HepG2 (cell line): ENCODE measurements around the gene RAD54L. TPM values are rescaled to one million over a fixed set of nuclear protein-coding genes. Genes with fewer than 3 reads are reported as not detected.

Experiments
- ATF7 ChIP-seq, 2 experiments: fragments of 450-650 bp in 1 of 2; sonication (generic) in 1 of 2; formaldehyde crosslinking in 1 of 2; IDR thresholded peaks; 2 replicates each; pipeline versions ENCODE4 v1.4.0 to v1.6.1; 2016 to 2020; ENCODE audit warnings: antibody characterized with exemption in 1 of 2, mild to moderate bottlenecking in 1 of 2, missing genetic modification reagents in 1 of 2
- CHCHD3 ChIP-seq: sonication (generic); formaldehyde crosslinking; IDR thresholded peaks from 2 replicates; pipeline ENCODE4 v1.8.0; 2022; ENCODE audit warnings: mild to moderate bottlenecking, missing genetic modification reagents, moderate library complexity
- FOXO1 ChIP-seq: sonication (generic); formaldehyde crosslinking; IDR thresholded peaks from 2 replicates; pipeline ENCODE4 v1.4.0; 2020; ENCODE audit warnings: missing genetic modification reagents
- STAT5B ChIP-seq: sonication (generic); formaldehyde crosslinking; IDR thresholded peaks from 2 replicates; pipeline ENCODE4 v1.4.0; 2020; ENCODE audit warnings: missing genetic modification reagents
- SYNCRIP ChIP-seq: fragments of 200-400 bp; formaldehyde crosslinking; IDR thresholded peaks from 2 replicates; pipeline ENCODE4 v1.6.1; 2018; ENCODE audit warnings: mild to moderate bottlenecking, low read depth, low read length; ENCODE audit not compliant: insufficient read depth
- TBX2 ChIP-seq: sonication (generic); formaldehyde crosslinking; IDR thresholded peaks from 2 replicates; pipeline ENCODE4 v1.5.0; 2020; ENCODE audit warnings: missing genetic modification reagents, mild to moderate bottlenecking, borderline replicate concordance
- ZNF160 ChIP-seq: sonication (generic); formaldehyde crosslinking; IDR thresholded peaks from 2 replicates; pipeline ENCODE4 v1.8.0; 2022; ENCODE audit warnings: mild to moderate bottlenecking, inconsistent platforms, missing genetic modification reagents
- ZNF546 ChIP-seq: sonication (generic); formaldehyde crosslinking; conservative IDR thresholded peaks from 2 replicates; pipeline ENCODE4 v1.8.1; 2023; ENCODE audit warnings: mild to moderate bottlenecking, missing genetic modification reagents
- ZNF652 ChIP-seq: IDR thresholded peaks from 2 replicates; pipeline ENCODE4 v1.6.1; 2016; ENCODE audit warnings: low read depth, borderline replicate concordance
- ZNF776 ChIP-seq: sonication (generic); formaldehyde crosslinking; IDR thresholded peaks from 2 replicates; pipeline ENCODE4 v1.4.0; 2020; ENCODE audit warnings: mild to moderate bottlenecking, missing genetic modification reagents
- ZSCAN12 ChIP-seq: sonication (generic); formaldehyde crosslinking; IDR thresholded peaks from 2 replicates; pipeline ENCODE4 v1.9.0; 2021; ENCODE audit warnings: mild to moderate bottlenecking, missing genetic modification reagents
- polyA plus RNA-seq, 8 experiments: library from polyadenylated mRNA; depleted of rRNA in 3 of 8; stranded (reverse) in 7 of 8; unstranded in 1 of 8; fragments of >200 nt; fragmentation: Illumina TruSeq in 4 of 8; extraction: Trizol in 4 of 8; gene quantifications; 2 replicates each; pipeline versions ENCODE4 v1.2.1 to v1.2.3, GENCODE V29; 2011 to 2016; ENCODE audit warnings: low read depth in 4 of 8, missing spikeins in 1 of 8, mixed read lengths in 1 of 8; ENCODE audit not compliant: insufficient read depth in 1 of 8
- total RNA-seq, 5 experiments: library from RNA; depleted of rRNA; stranded (reverse); fragments of >200 nt; fragmentation: Illumina TruSeq; extraction: Trizol; gene quantifications; 2 replicates each; pipeline ENCODE4 v1.2.3, GENCODE V29; 2016; ENCODE audit warnings: low read depth in 1 of 5
- TF ChIP-seq, protein P1 (sequence below): conservative IDR thresholded peaks from 2 replicates; pipeline ENCODE4 v1.6.1; 2018; ENCODE audit warnings: missing genetic modification reagents
- TF ChIP-seq, protein P2 (sequence below): IDR thresholded peaks from 2 replicates; pipeline ENCODE4 v1.6.1; 2012; ENCODE audit warnings: low read length, improper control_type of control experiment
- TF ChIP-seq, protein P3 (sequence below): sonication (generic); formaldehyde crosslinking; IDR thresholded peaks from 2 replicates; pipeline ENCODE4 v1.9.0; 2022; ENCODE audit warnings: low read depth, missing genetic modification reagents
- TF ChIP-seq, protein P4 (sequence below): sonication (generic); formaldehyde crosslinking; IDR thresholded peaks from 2 replicates; pipeline ENCODE4 v1.9.0; 2021; ENCODE audit warnings: missing genetic modification reagents, borderline replicate concordance
- TF ChIP-seq, protein P5 (sequence below): sonication (generic); formaldehyde crosslinking; IDR thresholded peaks from 2 replicates; pipeline ENCODE4 v1.4.0; 2020; ENCODE audit warnings: mild to moderate bottlenecking, missing genetic modification reagents
- TF ChIP-seq, protein P6 (sequence below): sonication (generic); formaldehyde crosslinking; IDR thresholded peaks from 2 replicates; pipeline ENCODE4 v1.8.1; 2023; ENCODE audit warnings: mild to moderate bottlenecking, missing genetic modification reagents

The RAD54L gene
- total and polyA plus RNA-seq, 2 of the 13 experiments (the other 11 are each of a cell fraction or from before 2014, with no cell fraction given), result 10.2 to 30.0 TPM

DNA sequence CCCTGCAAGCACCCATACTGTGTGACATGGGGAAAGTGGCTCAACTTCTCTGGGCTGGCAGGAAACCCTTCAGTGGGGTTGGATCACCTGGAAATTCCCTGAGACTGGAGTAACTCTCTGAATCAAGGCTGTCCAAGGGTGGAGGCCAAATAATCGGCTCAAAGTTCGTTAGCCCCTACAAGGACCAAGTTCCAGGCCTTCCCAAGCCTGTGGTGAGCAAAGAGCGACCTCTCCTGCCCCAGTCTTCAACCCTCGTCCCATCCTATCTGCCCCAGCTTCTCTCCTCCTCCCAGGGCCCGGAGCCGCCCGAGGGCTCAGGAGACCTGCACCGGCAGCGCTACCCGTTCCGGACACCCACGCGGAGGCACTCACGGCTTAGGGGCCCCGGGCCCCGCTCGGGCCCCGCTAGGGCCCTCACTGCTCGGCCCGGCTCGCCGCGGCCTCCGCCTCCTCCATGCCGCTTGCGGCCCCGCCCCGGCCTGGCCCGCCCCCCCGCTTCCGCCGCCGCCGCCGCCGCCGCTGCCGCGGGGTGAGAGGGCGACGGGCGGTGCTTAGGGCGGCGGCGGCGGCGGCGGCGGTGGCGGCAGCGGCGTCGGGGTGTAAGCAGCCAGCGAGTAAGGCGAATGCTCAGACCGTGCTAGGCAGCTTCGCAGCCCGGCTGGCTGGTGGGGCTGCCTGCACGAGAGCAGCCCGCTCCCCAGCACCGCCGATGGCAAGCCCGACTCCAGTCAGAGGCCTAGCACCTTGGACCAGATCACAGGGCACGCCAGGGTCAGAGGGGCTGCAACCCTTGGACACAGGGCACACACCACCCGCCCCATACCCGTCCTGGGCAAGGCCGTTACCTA lies 49.4 kb upstream of the RAD54L start, which contains the start of gene POMGNT1 (continued):
- TF ChIP-seq, protein P1, sequence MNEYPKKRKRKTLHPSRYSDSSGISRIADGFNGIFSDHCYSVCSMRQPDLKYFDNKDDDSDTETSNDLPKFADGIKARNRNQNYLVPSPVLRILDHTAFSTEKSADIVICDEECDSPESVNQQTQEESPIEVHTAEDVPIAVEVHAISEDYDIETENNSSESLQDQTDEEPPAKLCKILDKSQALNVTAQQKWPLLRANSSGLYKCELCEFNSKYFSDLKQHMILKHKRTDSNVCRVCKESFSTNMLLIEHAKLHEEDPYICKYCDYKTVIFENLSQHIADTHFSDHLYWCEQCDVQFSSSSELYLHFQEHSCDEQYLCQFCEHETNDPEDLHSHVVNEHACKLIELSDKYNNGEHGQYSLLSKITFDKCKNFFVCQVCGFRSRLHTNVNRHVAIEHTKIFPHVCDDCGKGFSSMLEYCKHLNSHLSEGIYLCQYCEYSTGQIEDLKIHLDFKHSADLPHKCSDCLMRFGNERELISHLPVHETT (CRISPR knock-in tag), result no peak
- TF ChIP-seq, protein P2, sequence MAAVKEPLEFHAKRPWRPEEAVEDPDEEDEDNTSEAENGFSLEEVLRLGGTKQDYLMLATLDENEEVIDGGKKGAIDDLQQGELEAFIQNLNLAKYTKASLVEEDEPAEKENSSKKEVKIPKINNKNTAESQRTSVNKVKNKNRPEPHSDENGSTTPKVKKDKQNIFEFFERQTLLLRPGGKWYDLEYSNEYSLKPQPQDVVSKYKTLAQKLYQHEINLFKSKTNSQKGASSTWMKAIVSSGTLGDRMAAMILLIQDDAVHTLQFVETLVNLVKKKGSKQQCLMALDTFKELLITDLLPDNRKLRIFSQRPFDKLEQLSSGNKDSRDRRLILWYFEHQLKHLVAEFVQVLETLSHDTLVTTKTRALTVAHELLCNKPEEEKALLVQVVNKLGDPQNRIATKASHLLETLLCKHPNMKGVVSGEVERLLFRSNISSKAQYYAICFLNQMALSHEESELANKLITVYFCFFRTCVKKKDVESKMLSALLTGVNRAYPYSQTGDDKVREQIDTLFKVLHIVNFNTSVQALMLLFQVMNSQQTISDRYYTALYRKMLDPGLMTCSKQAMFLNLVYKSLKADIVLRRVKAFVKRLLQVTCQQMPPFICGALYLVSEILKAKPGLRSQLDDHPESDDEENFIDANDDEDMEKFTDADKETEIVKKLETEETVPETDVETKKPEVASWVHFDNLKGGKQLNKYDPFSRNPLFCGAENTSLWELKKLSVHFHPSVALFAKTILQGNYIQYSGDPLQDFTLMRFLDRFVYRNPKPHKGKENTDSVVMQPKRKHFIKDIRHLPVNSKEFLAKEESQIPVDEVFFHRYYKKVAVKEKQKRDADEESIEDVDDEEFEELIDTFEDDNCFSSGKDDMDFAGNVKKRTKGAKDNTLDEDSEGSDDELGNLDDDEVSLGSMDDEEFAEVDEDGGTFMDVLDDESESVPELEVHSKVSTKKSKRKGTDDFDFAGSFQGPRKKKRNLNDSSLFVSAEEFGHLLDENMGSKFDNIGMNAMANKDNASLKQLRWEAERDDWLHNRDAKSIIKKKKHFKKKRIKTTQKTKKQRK, result no peak
- TF ChIP-seq TBX2 (CRISPR knock-in tag) (0 out of 2 replicates have a peak, but pooled peaks have one; percentile 24), ZNF776 (CRISPR knock-in tag) (peak; percentile 87), ATF7 (IDR thresholded peaks at IDR 0.05) (no peak), ATF7 (CRISPR knock-in tag; IDR thresholded peaks at IDR 0.05) (no peak), ZNF546 (no peak), ZSCAN12 (CRISPR knock-in tag) (no peak), ZNF652 (CRISPR knock-in tag) (no peak), SYNCRIP (no peak), ZNF160 (0 out of 2 replicates have a peak, but pooled peaks have one; percentile 46), FOXO1 (CRISPR knock-in tag) (0 out of 2 replicates have a peak, but pooled peaks have one; percentile 14), CHCHD3 (CRISPR knock-in tag) (no peak), STAT5B (CRISPR knock-in tag) (no peak)
- TF ChIP-seq, protein P3, sequence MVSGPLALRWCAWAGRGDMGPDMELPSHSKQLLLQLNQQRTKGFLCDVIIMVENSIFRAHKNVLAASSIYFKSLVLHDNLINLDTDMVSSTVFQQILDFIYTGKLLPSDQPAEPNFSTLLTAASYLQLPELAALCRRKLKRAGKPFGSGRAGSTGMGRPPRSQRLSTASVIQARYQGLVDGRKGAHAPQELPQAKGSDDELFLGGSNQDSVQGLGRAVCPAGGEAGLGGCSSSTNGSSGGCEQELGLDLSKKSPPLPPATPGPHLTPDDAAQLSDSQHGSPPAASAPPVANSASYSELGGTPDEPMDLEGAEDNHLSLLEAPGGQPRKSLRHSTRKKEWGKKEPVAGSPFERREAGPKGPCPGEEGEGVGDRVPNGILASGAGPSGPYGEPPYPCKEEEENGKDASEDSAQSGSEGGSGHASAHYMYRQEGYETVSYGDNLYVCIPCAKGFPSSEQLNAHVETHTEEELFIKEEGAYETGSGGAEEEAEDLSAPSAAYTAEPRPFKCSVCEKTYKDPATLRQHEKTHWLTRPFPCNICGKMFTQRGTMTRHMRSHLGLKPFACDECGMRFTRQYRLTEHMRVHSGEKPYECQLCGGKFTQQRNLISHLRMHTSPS (CRISPR knock-in tag), result peak; percentile 39; the same call in 1 of the 2 replicates
- TF ChIP-seq, protein P4, sequence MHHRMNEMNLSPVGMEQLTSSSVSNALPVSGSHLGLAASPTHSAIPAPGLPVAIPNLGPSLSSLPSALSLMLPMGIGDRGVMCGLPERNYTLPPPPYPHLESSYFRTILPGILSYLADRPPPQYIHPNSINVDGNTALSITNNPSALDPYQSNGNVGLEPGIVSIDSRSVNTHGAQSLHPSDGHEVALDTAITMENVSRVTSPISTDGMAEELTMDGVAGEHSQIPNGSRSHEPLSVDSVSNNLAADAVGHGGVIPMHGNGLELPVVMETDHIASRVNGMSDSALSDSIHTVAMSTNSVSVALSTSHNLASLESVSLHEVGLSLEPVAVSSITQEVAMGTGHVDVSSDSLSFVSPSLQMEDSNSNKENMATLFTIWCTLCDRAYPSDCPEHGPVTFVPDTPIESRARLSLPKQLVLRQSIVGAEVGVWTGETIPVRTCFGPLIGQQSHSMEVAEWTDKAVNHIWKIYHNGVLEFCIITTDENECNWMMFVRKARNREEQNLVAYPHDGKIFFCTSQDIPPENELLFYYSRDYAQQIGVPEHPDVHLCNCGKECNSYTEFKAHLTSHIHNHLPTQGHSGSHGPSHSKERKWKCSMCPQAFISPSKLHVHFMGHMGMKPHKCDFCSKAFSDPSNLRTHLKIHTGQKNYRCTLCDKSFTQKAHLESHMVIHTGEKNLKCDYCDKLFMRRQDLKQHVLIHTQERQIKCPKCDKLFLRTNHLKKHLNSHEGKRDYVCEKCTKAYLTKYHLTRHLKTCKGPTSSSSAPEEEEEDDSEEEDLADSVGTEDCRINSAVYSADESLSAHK, result no peak
- TF ChIP-seq, protein P5, sequence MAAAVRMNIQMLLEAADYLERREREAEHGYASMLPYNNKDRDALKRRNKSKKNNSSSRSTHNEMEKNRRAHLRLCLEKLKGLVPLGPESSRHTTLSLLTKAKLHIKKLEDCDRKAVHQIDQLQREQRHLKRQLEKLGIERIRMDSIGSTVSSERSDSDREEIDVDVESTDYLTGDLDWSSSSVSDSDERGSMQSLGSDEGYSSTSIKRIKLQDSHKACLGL (CRISPR knock-in tag), result peak; percentile 76; the same call in 1 of the 2 replicates
- TF ChIP-seq, protein P6, sequence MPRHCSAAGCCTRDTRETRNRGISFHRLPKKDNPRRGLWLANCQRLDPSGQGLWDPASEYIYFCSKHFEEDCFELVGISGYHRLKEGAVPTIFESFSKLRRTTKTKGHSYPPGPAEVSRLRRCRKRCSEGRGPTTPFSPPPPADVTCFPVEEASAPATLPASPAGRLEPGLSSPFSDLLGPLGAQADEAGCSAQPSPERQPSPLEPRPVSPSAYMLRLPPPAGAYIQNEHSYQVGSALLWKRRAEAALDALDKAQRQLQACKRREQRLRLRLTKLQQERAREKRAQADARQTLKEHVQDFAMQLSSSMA (CRISPR knock-in tag), result no peak
